IPS-15b (cell line): ENCODE results near the gene IL22RA1.

Source experiments
- H3K27me3 ChIP-seq: one replicate; pipeline ENCODE4 v1.6.1; 2013; ENCODE audit warnings: low read length; ENCODE audit not compliant: control insufficient read depth, insufficient read depth
- H3K36me3 ChIP-seq: one replicate; pipeline ENCODE4 v1.6.1; 2013; ENCODE audit warnings: low read length; ENCODE audit not compliant: control insufficient read depth, insufficient read depth
- H3K4me1 ChIP-seq: one replicate; pipeline ENCODE4 v1.6.1; 2013; ENCODE audit warnings: mild to moderate bottlenecking, low read length; ENCODE audit not compliant: control insufficient read depth, insufficient read depth
- H3K4me3 ChIP-seq: one replicate; pipeline ENCODE4 v1.5.1; 2013; ENCODE audit warnings: low read depth, low read length
- H3K9ac ChIP-seq: one replicate; pipeline ENCODE4 v1.6.1; 2013; ENCODE audit warnings: low read depth, mild to moderate bottlenecking, low read length
- H3K9me3 ChIP-seq: one replicate; pipeline ENCODE4 v1.6.1; 2013; ENCODE audit warnings: mild to moderate bottlenecking, low read length; ENCODE audit not compliant: control insufficient read depth, insufficient read depth

Gene IL22RA1

GRCh38 chr1:24090736-24091135, 52.2 kb downstream of the IL22RA1 start:
- no peak overlapping the region for H3K9ac ChIP-seq
- H3K4me1 ChIP-seq: no peaks in the 10 kb centered on the region
- H3K27me3 ChIP-seq: no peaks in the 10 kb centered on the region
- no peaks in the 10 kb centered on the region for H3K9me3 ChIP-seq
- H3K36me3 ChIP-seq: no peaks in the 10 kb centered on the region
- no peak overlapping the region for H3K4me3 ChIP-seq

- no peak overlapping the region for H3K4me3 ChIP-seq
- no peak overlapping the region for H3K9ac ChIP-seq
- no peaks in the 10 kb centered on the region for H3K27me3 ChIP-seq
- no peaks in the 10 kb centered on the region for H3K9me3 ChIP-seq
- no peaks in the 10 kb centered on the region for H3K4me1 ChIP-seq
- H3K36me3 ChIP-seq: no peaks in the 10 kb centered on the region
Observed at GRCh38 chr1:24089743-24090555, 53.0 kb downstream of the IL22RA1 start.

- Histone ChIP-seq H3K27me3 (no peaks in the 10 kb centered on the region), H3K4me3 (no peak overlapping the region), H3K36me3 (no peaks in the 10 kb centered on the region), H3K4me1 (no peaks in the 10 kb centered on the region), H3K9me3 (no peaks in the 10 kb centered on the region), H3K9ac (no peak overlapping the region)
Observed at GRCh38 chr1:24089027-24089742, 53.8 kb downstream of the IL22RA1 start.

- Histone ChIP-seq H3K9ac (no peak overlapping the region), H3K36me3 (no peaks in the 10 kb centered on the region), H3K27me3 (no peaks in the 10 kb centered on the region), H3K4me1 (no peaks in the 10 kb centered on the region), H3K9me3 (no peaks in the 10 kb centered on the region), H3K4me3 (no peak overlapping the region)
Observed at GRCh38 chr1:24086466-24086865, 56.5 kb downstream of the IL22RA1 start.

GRCh38 chr1:24085546-24085945, 57.4 kb downstream of the IL22RA1 start:
- no peaks in the 10 kb centered on the region for H3K27me3 ChIP-seq

GRCh38 chr1:24085007-24085406, 57.9 kb downstream of the IL22RA1 start:
- no peaks in the 10 kb centered on the region for H3K4me1 ChIP-seq
- H3K4me3 ChIP-seq: no peak overlapping the region
- no peaks in the 10 kb centered on the region for H3K9me3 ChIP-seq
- no peak overlapping the region for H3K9ac ChIP-seq
- H3K36me3 ChIP-seq: no peaks in the 10 kb centered on the region
- no peaks in the 10 kb centered on the region for H3K27me3 ChIP-seq

More at GRCh38 chr1:24085546-24085945, 57.4 kb downstream of the IL22RA1 start:
- H3K36me3 ChIP-seq: no peaks in the 10 kb centered on the region
- no peaks in the 10 kb centered on the region for H3K9me3 ChIP-seq
- no peaks in the 10 kb centered on the region for H3K4me1 ChIP-seq
- no peak overlapping the region for H3K9ac ChIP-seq
- no peak overlapping the region for H3K4me3 ChIP-seq

- H3K27me3 ChIP-seq: no peaks in the 10 kb centered on the region
- H3K4me1 ChIP-seq: no peaks in the 10 kb centered on the region
- H3K9ac ChIP-seq: no peak overlapping the region
- H3K36me3 ChIP-seq: no peaks in the 10 kb centered on the region
- H3K9me3 ChIP-seq: no peaks in the 10 kb centered on the region
- no peak overlapping the region for H3K4me3 ChIP-seq
Observed at GRCh38 chr1:24084050-24084449, 58.9 kb downstream of the IL22RA1 start.

- no peak overlapping the region for H3K4me3 ChIP-seq
- no peaks in the 10 kb centered on the region for H3K27me3 ChIP-seq
- H3K9me3 ChIP-seq: no peaks in the 10 kb centered on the region
- no peaks in the 10 kb centered on the region for H3K36me3 ChIP-seq
- H3K9ac ChIP-seq: no peak overlapping the region
- H3K4me1 ChIP-seq: peaks cover 3% of the 10 kb centered on the region
Observed at GRCh38 chr1:24082372-24082771, 60.6 kb downstream of the IL22RA1 start.

GRCh38 chr1:24081190-24081589, 61.8 kb downstream of the IL22RA1 start:
- Histone ChIP-seq H3K9me3 (no peaks in the 10 kb centered on the region), H3K27me3 (no peaks in the 10 kb centered on the region), H3K4me1 (peaks cover 3% of the 10 kb centered on the region), H3K36me3 (no peaks in the 10 kb centered on the region), H3K4me3 (no peak overlapping the region), H3K9ac (no peak overlapping the region)

- Histone ChIP-seq H3K4me1 (peaks cover 3% of the 10 kb centered on the region), H3K36me3 (no peaks in the 10 kb centered on the region), H3K9me3 (no peaks in the 10 kb centered on the region), H3K27me3 (no peaks in the 10 kb centered on the region), H3K9ac (no peak overlapping the region), H3K4me3 (no peak overlapping the region)
Observed at GRCh38 chr1:24080131-24080530, 62.8 kb downstream of the IL22RA1 start.

GRCh38 chr1:24077278-24077978, 65.5 kb downstream of the IL22RA1 start:
- H3K27me3 ChIP-seq: no peaks in the 10 kb centered on the region
- H3K36me3 ChIP-seq: no peaks in the 10 kb centered on the region
- peaks cover 3% of the 10 kb centered on the region for H3K4me1 ChIP-seq
- no peaks in the 10 kb centered on the region for H3K9me3 ChIP-seq
- no peak overlapping the region for H3K4me3 ChIP-seq
- no peak overlapping the region for H3K9ac ChIP-seq
